ENCODE data around the gene TNRC18.
"Not testable (repeated sequence)": the region's sequence is repeated elsewhere in the genome, so short reads cannot be mapped to it uniquely, and the experiment has no call there.

The TNRC18 gene, protein sequence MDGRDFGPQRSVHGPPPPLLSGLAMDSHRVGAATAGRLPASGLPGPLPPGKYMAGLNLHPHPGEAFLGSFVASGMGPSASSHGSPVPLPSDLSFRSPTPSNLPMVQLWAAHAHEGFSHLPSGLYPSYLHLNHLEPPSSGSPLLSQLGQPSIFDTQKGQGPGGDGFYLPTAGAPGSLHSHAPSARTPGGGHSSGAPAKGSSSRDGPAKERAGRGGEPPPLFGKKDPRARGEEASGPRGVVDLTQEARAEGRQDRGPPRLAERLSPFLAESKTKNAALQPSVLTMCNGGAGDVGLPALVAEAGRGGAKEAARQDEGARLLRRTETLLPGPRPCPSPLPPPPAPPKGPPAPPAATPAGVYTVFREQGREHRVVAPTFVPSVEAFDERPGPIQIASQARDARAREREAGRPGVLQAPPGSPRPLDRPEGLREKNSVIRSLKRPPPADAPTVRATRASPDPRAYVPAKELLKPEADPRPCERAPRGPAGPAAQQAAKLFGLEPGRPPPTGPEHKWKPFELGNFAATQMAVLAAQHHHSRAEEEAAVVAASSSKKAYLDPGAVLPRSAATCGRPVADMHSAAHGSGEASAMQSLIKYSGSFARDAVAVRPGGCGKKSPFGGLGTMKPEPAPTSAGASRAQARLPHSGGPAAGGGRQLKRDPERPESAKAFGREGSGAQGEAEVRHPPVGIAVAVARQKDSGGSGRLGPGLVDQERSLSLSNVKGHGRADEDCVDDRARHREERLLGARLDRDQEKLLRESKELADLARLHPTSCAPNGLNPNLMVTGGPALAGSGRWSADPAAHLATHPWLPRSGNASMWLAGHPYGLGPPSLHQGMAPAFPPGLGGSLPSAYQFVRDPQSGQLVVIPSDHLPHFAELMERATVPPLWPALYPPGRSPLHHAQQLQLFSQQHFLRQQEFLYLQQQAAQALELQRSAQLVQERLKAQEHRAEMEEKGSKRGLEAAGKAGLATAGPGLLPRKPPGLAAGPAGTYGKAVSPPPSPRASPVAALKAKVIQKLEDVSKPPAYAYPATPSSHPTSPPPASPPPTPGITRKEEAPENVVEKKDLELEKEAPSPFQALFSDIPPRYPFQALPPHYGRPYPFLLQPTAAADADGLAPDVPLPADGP (N-terminal part only)

DNA sequence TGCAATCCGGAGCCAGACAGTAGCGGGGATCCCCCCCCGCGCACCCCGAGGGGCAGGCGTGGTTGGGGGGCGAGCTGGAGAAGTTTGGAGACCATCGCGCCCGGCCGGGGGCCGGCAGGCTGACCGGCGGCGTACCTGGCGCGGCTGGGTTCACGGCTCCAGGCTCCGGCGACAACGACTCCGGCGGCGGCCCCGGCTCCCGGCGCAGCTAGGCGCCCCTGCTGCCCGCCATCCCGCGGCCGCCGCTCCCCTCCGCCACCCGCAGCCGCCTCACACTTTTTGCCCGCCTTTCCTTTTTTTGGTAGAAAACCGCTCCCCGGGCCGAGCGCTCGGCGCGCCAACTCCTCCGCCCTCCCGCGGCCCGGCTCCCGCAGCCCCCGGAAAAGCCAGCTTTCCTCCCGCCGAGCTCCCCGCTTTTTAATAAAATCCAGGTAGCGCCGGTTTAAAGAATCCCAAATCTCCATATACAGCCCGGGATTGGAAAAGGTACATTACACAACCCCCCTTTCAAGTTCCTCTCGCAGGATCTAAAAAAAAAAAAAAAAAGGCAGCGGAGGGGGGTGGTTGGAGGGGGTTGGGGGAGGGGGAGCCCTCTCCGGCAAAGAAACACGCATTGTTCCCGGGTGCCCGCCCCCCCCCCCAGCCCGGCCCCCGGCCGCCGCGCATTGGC, at the start of gene TNRC18:
TSS of gene TNRC18 (minus strand) at position 529 of the 670 bp plus-strand sequence. CDS start 2,588 bp downstream, outside the sequence.
- peak; percentile 65 for DNase-seq

DNA sequence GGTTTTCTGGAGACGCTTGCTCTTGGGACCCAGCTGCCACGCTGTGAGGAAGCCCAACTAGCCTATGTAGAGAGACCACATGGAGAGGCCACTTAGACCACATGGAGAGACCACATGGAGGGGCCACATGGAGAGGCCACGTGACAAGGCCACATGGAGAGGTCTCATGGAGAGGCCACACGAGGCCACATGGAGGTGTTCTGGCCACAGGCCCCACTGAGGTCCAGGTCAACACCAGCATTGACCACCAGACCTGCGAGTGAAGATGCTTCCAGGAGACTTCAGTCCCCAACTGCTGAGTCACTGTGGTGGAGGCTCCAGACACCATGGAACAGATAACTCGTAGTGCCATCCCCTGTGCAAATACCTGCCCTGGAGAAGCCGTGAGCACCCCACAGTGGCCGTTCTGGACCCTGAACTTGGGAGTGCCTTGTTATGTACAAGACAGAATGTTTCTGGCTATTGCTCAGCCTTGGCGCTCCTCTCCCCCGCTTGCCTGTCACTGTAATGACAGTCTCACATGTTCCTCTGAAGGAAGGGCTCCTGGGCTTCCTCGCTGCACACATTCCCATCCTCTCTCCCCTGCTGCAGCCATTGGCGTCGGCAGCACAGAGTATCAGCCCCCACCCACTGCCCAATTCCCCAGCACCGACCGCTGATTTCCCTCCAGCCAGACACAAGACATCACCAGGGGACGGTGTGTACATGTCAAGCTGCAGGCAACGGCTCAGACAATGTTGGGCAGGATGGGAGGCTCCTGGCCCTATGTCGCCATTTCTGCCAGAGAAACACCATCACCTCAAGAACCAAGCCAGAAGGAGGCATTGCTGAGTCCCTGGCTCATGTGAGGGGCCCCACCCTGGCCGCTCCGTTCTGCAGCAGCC, 49.0 kb upstream of the TNRC18 start:
- DNase-seq = no peak

GRCh38 chr7:5471623-5472022, 48.0 kb upstream of the TNRC18 start:
- DNase-seq = not testable (repeated sequence)

DNA sequence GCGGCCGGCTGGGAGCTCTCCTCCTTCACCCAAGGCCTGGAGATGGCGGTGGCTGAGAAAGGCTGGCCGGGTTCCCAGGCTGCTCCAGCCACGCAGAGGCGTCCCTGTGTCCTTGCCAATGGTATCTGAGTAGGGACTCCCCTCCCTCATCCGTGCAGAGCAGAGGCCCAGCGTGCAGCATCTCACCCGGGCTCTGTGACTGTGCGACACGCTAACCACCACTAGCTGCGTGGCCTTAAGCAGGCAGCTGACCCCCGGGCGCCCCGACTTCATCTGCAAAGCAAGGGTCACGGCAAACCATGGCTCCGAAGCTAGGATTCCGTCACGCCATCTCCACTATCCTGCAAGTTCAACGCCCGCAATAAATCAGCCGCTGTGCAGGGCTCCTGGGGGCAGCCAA, 47.2 kb upstream of the TNRC18 start:
- DNase-seq = no peak

GRCh38 chr7:5470167-5470532, 46.5 kb upstream of the TNRC18 start:
- DNase-seq = no peak

DNA sequence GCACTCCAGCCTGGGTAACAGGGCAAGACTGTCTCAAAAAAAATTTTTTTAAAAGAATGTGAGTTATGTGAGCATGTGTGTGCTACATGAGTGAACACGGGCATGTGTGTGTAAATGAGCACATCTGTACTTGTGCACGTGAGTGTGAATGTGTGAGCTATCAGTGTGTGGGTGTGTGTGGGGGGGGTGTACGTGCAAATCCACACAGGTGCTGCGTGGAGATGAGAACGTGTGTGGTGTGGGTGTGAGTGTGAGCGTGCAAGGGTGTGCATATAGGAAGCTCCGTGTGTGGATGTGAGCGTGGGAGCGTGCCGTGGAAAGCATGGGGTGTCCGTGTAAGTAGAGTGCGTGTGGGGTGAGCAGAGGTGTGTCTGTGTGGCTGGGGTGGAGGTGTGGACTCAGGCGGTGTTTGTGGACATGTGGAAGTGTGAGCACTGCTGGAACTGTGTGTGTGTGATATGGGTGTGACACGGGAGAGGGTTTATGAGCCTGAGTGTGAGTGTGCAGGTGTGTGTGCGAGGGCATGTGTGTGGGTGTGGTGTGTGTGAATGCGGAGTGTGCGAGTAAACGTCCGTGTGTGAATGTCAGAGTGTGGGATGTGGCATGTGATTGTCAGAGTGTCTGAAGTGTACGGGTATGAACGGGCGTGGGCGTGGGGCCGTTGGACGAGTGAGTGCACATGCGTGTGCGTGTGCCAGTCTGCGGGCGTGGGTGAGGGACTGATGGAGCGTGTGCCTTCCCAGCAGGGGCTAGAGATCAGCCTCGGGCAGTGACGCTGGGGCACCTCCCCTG, 45.9 kb upstream of the TNRC18 start:
- DNase-seq = no peak

DNA sequence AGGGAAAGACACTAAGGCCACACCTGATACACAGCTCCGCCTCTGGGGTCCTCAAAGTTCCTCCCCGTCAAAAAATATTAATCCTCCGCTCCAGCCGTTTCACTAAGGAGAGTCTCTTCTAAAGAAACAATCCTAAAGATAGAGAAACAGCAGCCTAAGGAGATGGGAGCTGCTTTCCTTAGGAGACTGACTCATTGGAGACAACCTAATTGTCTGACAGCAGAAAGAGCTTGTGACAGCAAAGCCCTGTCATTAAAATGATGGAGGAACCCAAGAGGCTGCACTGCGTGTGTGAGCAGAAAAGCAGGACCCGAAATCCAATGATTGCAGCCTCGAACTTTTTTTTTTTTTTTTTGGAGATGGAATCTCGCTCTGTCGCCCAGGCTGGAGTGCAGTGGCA, 44.0 kb upstream of the TNRC18 start:
- no peak for DNase-seq

GRCh38 chr7:5466551-5466950, 42.9 kb upstream of the TNRC18 start:
- DNase-seq = no peak

DNA sequence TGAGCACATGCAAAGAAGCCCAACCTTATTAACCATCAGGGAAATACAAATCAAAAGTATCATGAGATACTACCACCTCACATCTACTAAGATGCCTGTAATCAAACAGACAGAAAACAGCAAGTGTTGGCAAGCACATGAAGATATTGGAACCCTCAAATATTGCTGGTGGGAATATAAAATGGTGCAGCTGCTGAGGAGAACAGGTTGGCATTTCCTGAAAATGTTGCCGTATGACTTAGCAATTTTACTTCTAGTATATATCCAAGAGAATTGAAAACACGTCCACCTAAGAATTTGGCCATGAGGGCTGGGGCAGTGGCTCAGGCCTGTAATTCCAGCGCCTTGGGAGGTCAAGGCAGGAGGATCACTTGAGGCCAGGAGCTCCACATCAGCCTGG, 39.4 kb upstream of the TNRC18 start:
- no peak for DNase-seq

- no peak for DNase-seq
Observed at GRCh38 chr7:5462216-5462615, 38.6 kb upstream of the TNRC18 start.

GRCh38 chr7:5458921-5459480, 35.4 kb upstream of the TNRC18 start:
- DNase-seq = no peak

- DNase-seq = no peak
Observed at GRCh38 chr7:5457245-5457735, 33.7 kb upstream of the TNRC18 start.

- DNase-seq = no peak
Observed at GRCh38 chr7:5456409-5456808, 32.8 kb upstream of the TNRC18 start.

GRCh38 chr7:5455581-5456219, 32.1 kb upstream of the TNRC18 start:
- DNase-seq = no peak

GRCh38 chr7:5455175-5455574, 31.5 kb upstream of the TNRC18 start:
- DNase-seq = no peak

DNA sequence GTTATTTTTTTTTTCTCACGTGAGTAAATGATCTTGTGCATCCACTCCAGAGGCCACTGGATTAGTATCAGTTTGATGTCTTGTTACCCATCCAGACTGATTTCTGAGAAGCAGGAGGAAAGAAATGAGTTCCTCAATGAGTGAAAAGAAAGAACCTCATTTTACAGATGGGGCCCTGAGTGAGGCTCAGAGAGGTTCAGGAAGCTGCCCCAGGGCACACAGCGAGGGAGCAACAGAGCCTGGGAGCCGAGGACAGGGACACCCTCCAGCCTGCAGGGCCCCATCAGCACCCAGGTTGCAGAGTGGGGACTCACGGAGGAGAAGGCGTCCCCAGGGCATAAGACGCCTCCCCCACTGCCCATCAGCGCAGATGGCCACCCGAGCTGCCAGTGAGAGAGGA, 30.9 kb upstream of the TNRC18 start:
- DNase-seq = no peak

- DNase-seq = no peak
Observed at GRCh38 chr7:5453566-5454075, 30.0 kb upstream of the TNRC18 start.

DNA sequence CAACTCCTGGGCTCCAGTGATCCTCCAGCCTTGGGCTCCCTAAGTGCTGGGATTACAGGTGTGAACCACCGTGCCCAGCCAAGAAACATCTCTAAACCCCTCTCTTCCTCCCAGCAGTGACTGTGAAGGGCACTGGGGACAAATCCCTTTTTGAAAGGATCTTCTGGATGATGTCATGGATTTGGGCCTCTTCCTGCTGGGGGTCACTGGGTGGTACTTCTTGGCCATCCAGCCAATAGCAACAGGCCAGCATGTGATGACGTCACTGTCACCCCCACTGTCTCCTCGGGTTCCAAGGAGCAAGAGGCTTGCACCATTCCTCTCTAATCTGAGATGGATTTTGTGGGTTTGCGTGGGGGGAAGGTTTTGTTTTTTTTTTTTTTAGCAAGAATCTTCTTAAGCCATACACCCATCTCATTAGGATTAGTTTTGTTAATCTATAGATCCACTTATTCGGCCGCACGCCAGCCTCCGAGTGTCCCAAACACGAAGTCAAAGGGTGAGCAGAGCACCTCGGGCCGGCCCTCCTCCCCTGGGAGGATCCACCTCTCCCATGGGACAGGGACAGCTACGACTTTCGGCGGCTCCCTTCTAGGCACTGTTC, 29.4 kb upstream of the TNRC18 start:
- peak; percentile 97 for DNase-seq

GRCh38 chr7:5452470-5452899, 28.9 kb upstream of the TNRC18 start:
- peak; percentile 78 for DNase-seq
